IPS-20b (cell line): ENCODE data around the gene PCBD2.
"Not testable (repeated sequence)": the region's sequence is repeated elsewhere in the genome, so short reads cannot be mapped to it uniquely, and the experiment has no call there.

ENCODE experiments used
- H3K27ac ChIP-seq: one replicate; pipeline ENCODE4 v1.5.1; 2013; ENCODE audit warnings: low read length
- H3K27me3 ChIP-seq: 2 replicates; pipeline ENCODE4 v1.6.1; 2013; ENCODE audit warnings: mild to moderate bottlenecking, low read length, inconsistent platforms; ENCODE audit not compliant: insufficient read depth
- H3K36me3 ChIP-seq: 2 replicates; pipeline ENCODE4 v1.6.1; 2013; ENCODE audit warnings: low read depth, mild to moderate bottlenecking, inconsistent platforms, low read length, moderate library complexity; ENCODE audit not compliant: insufficient read depth
- H3K4me1 ChIP-seq: 2 replicates; pipeline ENCODE4 v1.6.1; 2013; ENCODE audit warnings: mild to moderate bottlenecking, control low read depth, inconsistent platforms, low read length, moderate library complexity; ENCODE audit not compliant: insufficient read depth
- H3K4me3 ChIP-seq: 2 replicates; pipeline ENCODE4 v1.5.1; 2013; ENCODE audit warnings: mild to moderate bottlenecking, low read length, inconsistent platforms
- H3K9ac ChIP-seq: 2 replicates; pipeline ENCODE4 v1.6.1; 2013; ENCODE audit warnings: low read depth, mild to moderate bottlenecking, inconsistent platforms, low read length, moderate library complexity
- H3K9me3 ChIP-seq: 2 replicates; pipeline ENCODE4 v1.6.1; 2013; ENCODE audit warnings: mild to moderate bottlenecking, low read depth, low read length, inconsistent platforms; ENCODE audit not compliant: insufficient read depth

The PCBD2 gene

GRCh38 chr5:134994560-134995156, 89.7 kb downstream of the PCBD2 start:
- Histone ChIP-seq H3K9me3 (no peaks in the 10 kb centered on the region; the same call in 1 of the 2 replicates), H3K4me1 (peaks cover 8% of the 10 kb centered on the region; the same call in 1 of the 2 replicates), H3K27ac (no peak overlapping the region), H3K9ac (no peak overlapping the region), H3K36me3 (no peaks in the 10 kb centered on the region), H3K27me3 (no peaks in the 10 kb centered on the region), H3K4me3 (no peak overlapping the region)

- Histone ChIP-seq H3K4me1 (no peaks in the 10 kb centered on the region), H3K36me3 (no peaks in the 10 kb centered on the region), H3K9me3 (no peaks in the 10 kb centered on the region; the same call in 1 of the 2 replicates), H3K4me3 (no peak overlapping the region), H3K9ac (no peak overlapping the region), H3K27ac (no peak overlapping the region), H3K27me3 (no peaks in the 10 kb centered on the region)
These were observed 91.0 kb downstream of the PCBD2 start for GRCh38 chr5:134995850-134996402.

GRCh38 chr5:134997015-134997414, 92.1 kb downstream of the PCBD2 start:
- no peaks in the 10 kb centered on the region for H3K9me3 ChIP-seq
- no peaks in the 10 kb centered on the region for H3K36me3 ChIP-seq
- H3K4me3 ChIP-seq: no peak overlapping the region
- H3K27me3 ChIP-seq: no peaks in the 10 kb centered on the region
- H3K4me1 ChIP-seq: no peaks in the 10 kb centered on the region
- no peak overlapping the region for H3K27ac ChIP-seq
- H3K9ac ChIP-seq: no peak overlapping the region

- not testable (repeated sequence) for H3K36me3 ChIP-seq, H3K9ac ChIP-seq, H3K4me3 ChIP-seq, H3K27me3 ChIP-seq, H3K9me3 ChIP-seq, H3K27ac ChIP-seq, H3K4me1 ChIP-seq
These were observed 93.1 kb downstream of the PCBD2 start for GRCh38 chr5:134998068-134998467.

- no peak overlapping the region for H3K9ac ChIP-seq
- no peaks in the 10 kb centered on the region for H3K36me3 ChIP-seq
- H3K9me3 ChIP-seq: no peaks in the 10 kb centered on the region
- no peaks in the 10 kb centered on the region for H3K4me1 ChIP-seq
- no peak overlapping the region for H3K4me3 ChIP-seq
- no peaks in the 10 kb centered on the region for H3K27me3 ChIP-seq
- H3K27ac ChIP-seq: no peak overlapping the region
These were observed 99.4 kb downstream of the PCBD2 start for GRCh38 chr5:135004376-135004775.

GRCh38 chr5:135005076-135005475, 100.1 kb downstream of the PCBD2 start:
- no peak overlapping the region for H3K27ac ChIP-seq

GRCh38 chr5:135007305-135007704, 102.4 kb downstream of the PCBD2 start:
- no peaks in the 10 kb centered on the region for H3K9me3 ChIP-seq
- no peak overlapping the region for H3K27ac ChIP-seq
- H3K4me3 ChIP-seq: no peak overlapping the region
- H3K27me3 ChIP-seq: no peaks in the 10 kb centered on the region
- H3K4me1 ChIP-seq: no peaks in the 10 kb centered on the region
- H3K36me3 ChIP-seq: no peaks in the 10 kb centered on the region
- no peak overlapping the region for H3K9ac ChIP-seq

More at GRCh38 chr5:135005076-135005475, 100.1 kb downstream of the PCBD2 start:
- H3K36me3 ChIP-seq: no peaks in the 10 kb centered on the region
- no peak overlapping the region for H3K9ac ChIP-seq
- H3K4me3 ChIP-seq: no peak overlapping the region
- no peaks in the 10 kb centered on the region for H3K27me3 ChIP-seq
- no peaks in the 10 kb centered on the region for H3K9me3 ChIP-seq
- no peaks in the 10 kb centered on the region for H3K4me1 ChIP-seq

GRCh38 chr5:135007749-135008363, 102.9 kb downstream of the PCBD2 start:
- Histone ChIP-seq H3K9me3 (no peaks in the 10 kb centered on the region), H3K4me1 (no peaks in the 10 kb centered on the region), H3K9ac (no peak overlapping the region), H3K27ac (no peak overlapping the region), H3K36me3 (no peaks in the 10 kb centered on the region), H3K27me3 (no peaks in the 10 kb centered on the region), H3K4me3 (no peak overlapping the region)

- Histone ChIP-seq H3K9me3 (no peaks in the 10 kb centered on the region), H3K27ac (no peak overlapping the region), H3K4me3 (no peak overlapping the region), H3K9ac (no peak overlapping the region), H3K4me1 (no peaks in the 10 kb centered on the region), H3K36me3 (no peaks in the 10 kb centered on the region), H3K27me3 (no peaks in the 10 kb centered on the region)
These were observed 103.6 kb downstream of the PCBD2 start for GRCh38 chr5:135008556-135008955.

GRCh38 chr5:135008981-135009735, 104.2 kb downstream of the PCBD2 start:
- H3K9ac ChIP-seq: no peak overlapping the region
- H3K9me3 ChIP-seq: no peaks in the 10 kb centered on the region
- no peaks in the 10 kb centered on the region for H3K27me3 ChIP-seq
- H3K36me3 ChIP-seq: no peaks in the 10 kb centered on the region
- no peak overlapping the region for H3K4me3 ChIP-seq
- no peaks in the 10 kb centered on the region for H3K4me1 ChIP-seq
- no peak overlapping the region for H3K27ac ChIP-seq

GRCh38 chr5:135009736-135010501, 105.0 kb downstream of the PCBD2 start:
- H3K9me3 ChIP-seq: no peaks in the 10 kb centered on the region
- H3K36me3 ChIP-seq: no peaks in the 10 kb centered on the region
- no peaks in the 10 kb centered on the region for H3K4me1 ChIP-seq
- H3K27ac ChIP-seq: no peak overlapping the region
- H3K27me3 ChIP-seq: no peaks in the 10 kb centered on the region
- H3K9ac ChIP-seq: no peak overlapping the region
- no peak overlapping the region for H3K4me3 ChIP-seq
